Activated naive CD8-positive, alpha-beta T cell treated with anti-CD3 and anti-CD28 coated beads, Interleukin-2, amount 10 ng/mL, durations not matched to agents 7 days and 5 days (primary cell): ENCODE results near the gene IRS2. TPM values are rescaled to one million over a fixed set of nuclear protein-coding genes. Genes with fewer than 3 reads are reported as not detected.

Source experiments
- ATAC-seq: fragments of 150-1000 bp; cut with Tn5 transposase; one replicate; pipeline ENCODE4 v1.10.0; 2021; ENCODE audit warnings: low read depth, moderate library complexity
- POLR2A ChIA-PET: fragments of 350-600 bp; sonication (Branson Sonifier 250); formaldehyde crosslinking; loops from one replicate; lab custom pipeline; 2021; ENCODE audit warnings: antibody characterized with exemption; lab: Charles Lee
- DNase-seq: peaks from one replicate; pipeline ENCODE4 v3.0.0; 2021
- H3K27ac Mint-ChIP-seq: one replicate; pipeline ENCODE4 v1.8.0; 2022; ENCODE audit warnings: mild to moderate bottlenecking, mixed read lengths
- H3K27me3 Mint-ChIP-seq: one replicate; pipeline ENCODE4 v1.8.0; 2022; ENCODE audit warnings: mild to moderate bottlenecking, moderate library complexity, mixed read lengths
- H3K36me3 Mint-ChIP-seq: one replicate; pipeline ENCODE4 v1.8.0; 2021; ENCODE audit warnings: mild to moderate bottlenecking, mixed read lengths
- H3K4me1 Mint-ChIP-seq: one replicate; pipeline ENCODE4 v1.8.0; 2021; ENCODE audit warnings: mixed read lengths
- H3K4me3 Mint-ChIP-seq: one replicate; pipeline ENCODE4 v1.8.0; 2022; ENCODE audit warnings: mild to moderate bottlenecking, moderate library complexity, mixed read lengths
- H3K9me3 Mint-ChIP-seq: one replicate; pipeline ENCODE4 v1.8.0; 2021; ENCODE audit warnings: mixed read lengths
- total RNA-seq, 2 experiments: library from RNA; stranded (reverse); gene quantifications; one replicate each; pipeline ENCODE4 v1.2.3, GENCODE V29; 2021

Gene IRS2
- total RNA-seq, 2 experiments from 2014 or later: 5.3 to 5.5 TPM

- Mint-ChIP-seq H3K27me3 (no peaks in the 10 kb centered on the region), H3K36me3 (peaks cover 1% of the 10 kb centered on the region), H3K4me3 (no peak overlapping the region), H3K4me1 (peaks cover 34% of the 10 kb centered on the region), H3K27ac (no peak overlapping the region), H3K9me3 (no peaks in the 10 kb centered on the region)
- ATAC-seq (no peak), DNase-seq (no peak)
- POLR2A ChIA-PET: no interaction called here
Measured at GRCh38 chr13:109781384-109782065, 4.9 kb downstream of the IRS2 start.

DNA sequence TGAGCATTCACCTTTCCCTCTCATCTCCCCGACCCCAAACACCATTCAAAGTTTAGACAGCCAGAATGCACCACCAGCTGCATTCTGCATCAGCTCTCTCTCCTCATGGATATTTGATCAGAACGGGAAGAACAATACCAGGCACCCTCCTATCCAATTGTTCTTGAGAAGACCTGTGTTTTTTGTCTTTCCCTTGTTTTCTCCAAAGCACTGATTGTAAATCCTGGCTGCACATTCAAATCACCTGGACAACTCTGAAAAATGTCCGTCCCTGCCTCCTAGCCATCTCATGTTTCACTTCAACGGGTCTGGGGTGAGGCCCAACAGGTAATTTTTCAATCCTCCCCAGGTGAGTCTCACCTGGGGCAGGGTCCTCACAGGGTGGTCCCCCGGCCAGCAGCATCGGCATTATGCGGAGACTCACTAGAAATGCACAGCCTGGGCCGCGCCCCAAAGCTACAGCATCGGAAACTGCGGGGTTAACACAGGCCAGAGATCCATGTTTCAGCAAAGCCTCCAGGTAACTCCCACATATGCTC lies 5.5 kb downstream of the IRS2 start:
- Mint-ChIP-seq H3K27me3 (no peaks in the 10 kb centered on the region), H3K4me3 (peak overlapping the region; percentile 8), H3K4me1 (peaks cover 34% of the 10 kb centered on the region), H3K36me3 (peaks cover 1% of the 10 kb centered on the region), H3K9me3 (no peaks in the 10 kb centered on the region), H3K27ac (no peak overlapping the region)
- POLR2A ChIA-PET: no interaction called here
- no peak for DNase-seq
- no peak for ATAC-seq

- ATAC-seq: no peak
- Mint-ChIP-seq H3K9me3 (no peaks in the 10 kb centered on the region), H3K27ac (no peak overlapping the region), H3K27me3 (no peaks in the 10 kb centered on the region), H3K4me1 (peaks cover 34% of the 10 kb centered on the region), H3K36me3 (peaks cover 1% of the 10 kb centered on the region), H3K4me3 (peak overlapping the region; percentile 81)
- POLR2A ChIA-PET: no interaction called here
- DNase-seq: no peak
Measured at GRCh38 chr13:109779876-109780510, 6.4 kb downstream of the IRS2 start.

- H3K4me1 Mint-ChIP-seq: peaks cover 34% of the 10 kb centered on the region
- DNase-seq: peak; percentile 46
- peak; percentile 88 for ATAC-seq
Measured at GRCh38 chr13:109779074-109779473, 7.3 kb downstream of the IRS2 start.

GRCh38 chr13:109778102-109778542 lies 8.3 kb downstream of the IRS2 start:
- peaks cover 1% of the 10 kb centered on the region for H3K36me3 Mint-ChIP-seq
- no peaks in the 10 kb centered on the region for H3K9me3 Mint-ChIP-seq
- DNase-seq (no peak), ATAC-seq (no peak)
- peak overlapping the region; percentile 81 for H3K4me3 Mint-ChIP-seq
- POLR2A ChIA-PET: no interaction called here
- no peak overlapping the region for H3K27ac Mint-ChIP-seq
- H3K4me1 Mint-ChIP-seq: peaks cover 34% of the 10 kb centered on the region
- H3K27me3 Mint-ChIP-seq: no peaks in the 10 kb centered on the region

More at GRCh38 chr13:109779074-109779473, 7.3 kb downstream of the IRS2 start:
- Mint-ChIP-seq H3K4me3 (peak overlapping the region; percentile 81), H3K27me3 (no peaks in the 10 kb centered on the region), H3K27ac (peak overlapping the region; percentile 44), H3K36me3 (peaks cover 1% of the 10 kb centered on the region), H3K9me3 (no peaks in the 10 kb centered on the region)
- POLR2A ChIA-PET: no interaction called here

- H3K4me1 Mint-ChIP-seq: peaks cover 34% of the 10 kb centered on the region
- no peaks in the 10 kb centered on the region for H3K36me3 Mint-ChIP-seq
- POLR2A ChIA-PET: no interaction called here
- no peak for ATAC-seq
- H3K27me3 Mint-ChIP-seq: no peaks in the 10 kb centered on the region
- no peaks in the 10 kb centered on the region for H3K9me3 Mint-ChIP-seq
- H3K27ac Mint-ChIP-seq: no peak overlapping the region
- H3K4me3 Mint-ChIP-seq: no peak overlapping the region
- DNase-seq: no peak
Measured at GRCh38 chr13:109776575-109776974, 9.8 kb downstream of the IRS2 start.

DNA sequence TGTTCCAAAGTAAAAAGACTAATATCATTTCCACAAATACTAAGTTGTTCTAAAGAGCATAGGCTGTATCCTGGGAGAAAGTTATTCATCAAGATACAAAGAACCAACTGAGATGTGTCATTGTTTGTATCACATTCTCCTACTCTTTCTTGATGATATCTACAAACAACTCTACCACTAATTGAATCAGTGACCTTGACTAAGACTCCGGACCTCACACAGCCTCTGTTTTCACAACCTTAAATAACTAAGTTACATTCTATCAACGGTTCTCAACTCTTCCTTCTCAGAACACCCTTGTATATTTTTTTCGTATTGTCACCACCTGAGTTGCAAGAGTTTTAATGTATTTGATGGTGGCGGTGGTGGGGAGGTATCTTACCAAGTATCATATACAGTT lies 12.6 kb downstream of the IRS2 start:
- Mint-ChIP-seq H3K4me1 (peaks cover 14% of the 10 kb centered on the region), H3K27ac (no peak overlapping the region), H3K36me3 (peaks cover 1% of the 10 kb centered on the region), H3K27me3 (no peaks in the 10 kb centered on the region), H3K4me3 (no peak overlapping the region), H3K9me3 (no peaks in the 10 kb centered on the region)
- no peak for ATAC-seq
- POLR2A ChIA-PET: no interaction called here
- no peak for DNase-seq

DNA sequence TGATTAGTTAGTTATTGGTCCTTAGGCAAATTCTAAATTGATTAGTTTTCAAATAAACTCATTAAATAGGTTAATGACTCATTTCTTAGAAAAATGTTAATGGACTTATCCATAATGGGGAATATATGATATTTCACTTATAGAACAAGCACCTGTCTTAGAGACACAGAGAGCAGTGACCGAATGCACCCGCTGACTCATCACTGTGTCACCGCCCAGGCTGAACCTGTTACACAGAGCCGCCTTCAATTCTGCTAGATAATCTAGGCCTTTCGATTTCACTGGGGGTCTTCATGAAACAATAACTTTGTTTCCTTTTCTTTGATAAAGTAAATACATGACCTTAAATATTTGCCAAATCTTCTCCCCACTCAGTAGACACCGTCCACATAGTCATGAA lies 13.1 kb downstream of the IRS2 start:
- H3K4me1 Mint-ChIP-seq: peaks cover 9% of the 10 kb centered on the region
- ATAC-seq (no peak), DNase-seq (no peak)
- POLR2A ChIA-PET: no interaction called here
- no peaks in the 10 kb centered on the region for H3K9me3 Mint-ChIP-seq
- H3K27me3 Mint-ChIP-seq: no peaks in the 10 kb centered on the region
- peaks cover 1% of the 10 kb centered on the region for H3K36me3 Mint-ChIP-seq
- H3K4me3 Mint-ChIP-seq: no peak overlapping the region
- H3K27ac Mint-ChIP-seq: no peak overlapping the region

GRCh38 chr13:109771926-109772325 lies 14.5 kb downstream of the IRS2 start:
- Mint-ChIP-seq H3K27ac (no peak overlapping the region), H3K4me1 (peaks cover 2% of the 10 kb centered on the region)

DNA sequence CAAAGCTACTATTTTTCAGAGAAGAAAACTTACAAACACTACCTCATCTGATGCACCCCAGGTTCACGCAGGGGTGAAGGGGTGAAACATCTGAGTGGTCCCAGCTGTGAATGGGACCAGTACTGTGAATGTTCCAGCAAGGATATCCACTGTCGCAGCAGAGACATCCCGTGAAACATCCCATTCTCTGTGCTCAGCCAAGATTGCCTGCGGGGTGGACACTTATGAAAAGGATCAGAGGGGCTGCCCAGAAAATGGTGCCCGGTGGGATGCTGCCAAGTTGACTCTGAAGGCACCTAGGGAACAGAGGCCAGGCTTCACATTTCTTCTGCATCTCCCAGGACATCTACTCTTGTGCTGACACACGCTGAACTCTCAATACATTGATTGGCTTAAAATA lies 15.9 kb downstream of the IRS2 start:
- Mint-ChIP-seq H3K36me3 (peaks cover 1% of the 10 kb centered on the region), H3K4me3 (no peak overlapping the region), H3K9me3 (no peaks in the 10 kb centered on the region), H3K27ac (no peak overlapping the region), H3K27me3 (no peaks in the 10 kb centered on the region), H3K4me1 (no peaks in the 10 kb centered on the region)
- POLR2A ChIA-PET: no interaction called here
- no peak for ATAC-seq
- no peak for DNase-seq

More at GRCh38 chr13:109771926-109772325, 14.5 kb downstream of the IRS2 start:
- Mint-ChIP-seq H3K27me3 (no peaks in the 10 kb centered on the region), H3K9me3 (no peaks in the 10 kb centered on the region), H3K36me3 (peaks cover 1% of the 10 kb centered on the region), H3K4me3 (no peak overlapping the region)
- POLR2A ChIA-PET: no interaction called here
- DNase-seq (no peak), ATAC-seq (no peak)

- H3K4me3 Mint-ChIP-seq: no peak overlapping the region
- DNase-seq (no peak), ATAC-seq (no peak)
- H3K36me3 Mint-ChIP-seq: peaks cover 1% of the 10 kb centered on the region
- POLR2A ChIA-PET: no interaction called here
- H3K27me3 Mint-ChIP-seq: no peaks in the 10 kb centered on the region
- H3K27ac Mint-ChIP-seq: no peak overlapping the region
- peaks cover 3% of the 10 kb centered on the region for H3K4me1 Mint-ChIP-seq
- H3K9me3 Mint-ChIP-seq: no peaks in the 10 kb centered on the region
Measured at GRCh38 chr13:109769921-109770320, 16.5 kb downstream of the IRS2 start.

DNA sequence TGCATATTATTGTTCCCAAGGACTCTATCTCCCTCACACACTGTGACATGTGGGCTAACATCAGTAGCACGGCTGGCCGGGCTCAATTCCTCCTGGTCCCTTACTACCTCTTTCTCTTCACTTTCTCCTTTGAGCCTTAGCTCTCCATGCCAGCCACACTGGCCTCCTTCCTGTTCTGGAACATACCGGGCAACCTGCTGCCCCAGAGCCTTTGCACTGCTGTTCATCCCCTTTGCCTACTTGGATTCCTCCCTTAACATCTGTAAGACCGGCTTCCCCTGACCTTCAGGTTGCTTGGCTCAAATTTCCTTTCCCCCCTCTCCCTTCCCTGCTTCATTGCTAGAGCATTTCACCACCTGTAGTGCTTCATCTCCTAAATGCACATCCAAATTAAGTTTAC lies 17.1 kb downstream of the IRS2 start:
- no peak for ATAC-seq
- H3K27ac Mint-ChIP-seq: no peak overlapping the region
- DNase-seq: no peak
- H3K9me3 Mint-ChIP-seq: no peaks in the 10 kb centered on the region
- no peak overlapping the region for H3K4me3 Mint-ChIP-seq
- peaks cover 1% of the 10 kb centered on the region for H3K36me3 Mint-ChIP-seq
- no peaks in the 10 kb centered on the region for H3K27me3 Mint-ChIP-seq
- H3K4me1 Mint-ChIP-seq: peaks cover 9% of the 10 kb centered on the region
- POLR2A ChIA-PET: no interaction called here

DNA sequence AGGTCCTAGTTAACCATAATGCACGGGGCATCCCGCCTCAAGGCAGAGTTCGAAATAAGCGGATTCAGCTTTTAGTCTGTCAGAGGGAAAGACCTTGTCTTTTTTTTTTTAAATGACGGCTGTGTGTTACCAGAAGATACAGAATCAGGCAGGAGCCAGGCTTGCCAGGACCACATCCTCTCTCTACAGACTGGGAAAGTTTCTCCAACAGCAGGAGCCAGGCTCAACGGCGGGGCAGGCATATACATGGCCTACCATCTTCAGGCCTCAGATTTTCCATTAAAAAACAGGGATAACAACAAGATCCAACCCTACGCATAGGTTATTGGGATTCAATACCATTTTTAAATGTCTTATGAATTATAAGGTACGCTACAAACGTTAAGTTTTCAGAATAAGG lies 17.8 kb downstream of the IRS2 start:
- Mint-ChIP-seq H3K36me3 (peaks cover 1% of the 10 kb centered on the region), H3K4me1 (peaks cover 11% of the 10 kb centered on the region), H3K9me3 (no peaks in the 10 kb centered on the region), H3K27ac (no peak overlapping the region), H3K27me3 (no peaks in the 10 kb centered on the region), H3K4me3 (no peak overlapping the region)
- ATAC-seq (no peak), DNase-seq (no peak)
- POLR2A ChIA-PET: no interaction called here

- H3K27me3 Mint-ChIP-seq: no peaks in the 10 kb centered on the region
- POLR2A ChIA-PET: no interaction called here
- H3K4me3 Mint-ChIP-seq: no peak overlapping the region
- no peaks in the 10 kb centered on the region for H3K9me3 Mint-ChIP-seq
- ATAC-seq (no peak), DNase-seq (no peak)
- no peak overlapping the region for H3K27ac Mint-ChIP-seq
- peaks cover 11% of the 10 kb centered on the region for H3K4me1 Mint-ChIP-seq
- peaks cover 1% of the 10 kb centered on the region for H3K36me3 Mint-ChIP-seq
Measured at GRCh38 chr13:109768176-109768575, 18.2 kb downstream of the IRS2 start.
